SIG-M5 treated with dmso at 0.1 percent for 504 hours (cell line): Measurements from ENCODE around the gene WIPF1.

Experiments used
- DNase-seq: peaks from one replicate; lab custom pipeline; 2025; ENCODE audit not compliant: unreplicated experiment; lab: John Stamatoyannopoulos, UW

Gene WIPF1

GRCh38 chr2:174621323-174621722 lies 23.7 kb upstream of the WIPF1 start:
- no peak for DNase-seq

- DNase-seq: no peak
Measured at GRCh38 chr2:174618179-174618578, 20.6 kb upstream of the WIPF1 start.

- no peak for DNase-seq
Measured at GRCh38 chr2:174617718-174618117, 20.1 kb upstream of the WIPF1 start.

- DNase-seq: peak; percentile 45
Measured at GRCh38 chr2:174617120-174617519, 19.5 kb upstream of the WIPF1 start.

GRCh38 chr2:174615871-174616436 lies 18.4 kb upstream of the WIPF1 start:
- DNase-seq: no peak

- DNase-seq: peak; percentile 36
Measured at GRCh38 chr2:174614261-174614660, 16.7 kb upstream of the WIPF1 start.

GRCh38 chr2:174613531-174613930 lies 15.9 kb upstream of the WIPF1 start:
- DNase-seq: no peak

- DNase-seq: no peak
Measured at GRCh38 chr2:174612970-174613369, 15.4 kb upstream of the WIPF1 start.

- DNase-seq: no peak
Measured at GRCh38 chr2:174611854-174612253, 14.2 kb upstream of the WIPF1 start.

- DNase-seq: no peak
Measured at GRCh38 chr2:174611006-174611405, 13.4 kb upstream of the WIPF1 start.

- peak; percentile 28 for DNase-seq
Measured at GRCh38 chr2:174610243-174610995, 12.8 kb upstream of the WIPF1 start.

- no peak for DNase-seq
Measured at GRCh38 chr2:174609261-174609660, 11.7 kb upstream of the WIPF1 start.

- DNase-seq: no peak
Measured at GRCh38 chr2:174608866-174609214, 11.2 kb upstream of the WIPF1 start.

GRCh38 chr2:174607989-174608865 lies 10.6 kb upstream of the WIPF1 start:
- no peak for DNase-seq

GRCh38 chr2:174607584-174607983 lies 10.0 kb upstream of the WIPF1 start:
- DNase-seq: no peak

- DNase-seq: no peak
Measured at GRCh38 chr2:174606336-174606735, 8.7 kb upstream of the WIPF1 start.

GRCh38 chr2:174605687-174606086 lies 8.1 kb upstream of the WIPF1 start:
- DNase-seq: peak; percentile 50

- DNase-seq: peak; percentile 31
Measured at GRCh38 chr2:174603280-174603679, 5.7 kb upstream of the WIPF1 start.

GRCh38 chr2:174602745-174603144 lies 5.1 kb upstream of the WIPF1 start:
- DNase-seq: no peak

GRCh38 chr2:174600349-174600748 lies 2.7 kb upstream of the WIPF1 start:
- no peak for DNase-seq

- no peak for DNase-seq
Measured at GRCh38 chr2:174599310-174599921, 1.8 kb upstream of the WIPF1 start.

- peak; percentile 7 for DNase-seq
Measured at GRCh38 chr2:174597009-174597344, 627 bp downstream of the WIPF1 start.
